Dendritic cell treated with granulocyte-macrophage colony-stimulating factor and Interleukin-4, amounts not matched to agents 40 ng/mL and 50 ng/mL, for 4 days (primary cell): ENCODE measurements around the gene CUBN.

ENCODE experiments used
- H3K27ac Mint-ChIP-seq: one replicate; pipeline ENCODE4 v1.8.0; 2022; ENCODE audit warnings: mild to moderate bottlenecking, mixed read lengths
- H3K27me3 Mint-ChIP-seq: one replicate; pipeline ENCODE4 v1.8.0; 2022; ENCODE audit warnings: mild to moderate bottlenecking, mixed read lengths
- H3K36me3 Mint-ChIP-seq: one replicate; pipeline ENCODE4 v1.8.0; 2022; ENCODE audit warnings: low read depth, mixed read lengths
- H3K4me1 Mint-ChIP-seq: one replicate; pipeline ENCODE4 v1.8.0; 2022; ENCODE audit warnings: low read depth, mixed read lengths
- H3K4me3 Mint-ChIP-seq: one replicate; pipeline ENCODE4 v1.8.0; 2022; ENCODE audit warnings: mild to moderate bottlenecking, moderate library complexity, mixed read lengths
- H3K9me3 Mint-ChIP-seq: one replicate; pipeline ENCODE4 v1.8.0; 2022; ENCODE audit warnings: mixed read lengths
- intact Hi-C: fragments of 100-400 bp; cut with micrococcal nuclease; formaldehyde crosslinking; loops from one replicate; pipeline ENCODE4 v1.15.0; 2022

CUBN gene

DNA sequence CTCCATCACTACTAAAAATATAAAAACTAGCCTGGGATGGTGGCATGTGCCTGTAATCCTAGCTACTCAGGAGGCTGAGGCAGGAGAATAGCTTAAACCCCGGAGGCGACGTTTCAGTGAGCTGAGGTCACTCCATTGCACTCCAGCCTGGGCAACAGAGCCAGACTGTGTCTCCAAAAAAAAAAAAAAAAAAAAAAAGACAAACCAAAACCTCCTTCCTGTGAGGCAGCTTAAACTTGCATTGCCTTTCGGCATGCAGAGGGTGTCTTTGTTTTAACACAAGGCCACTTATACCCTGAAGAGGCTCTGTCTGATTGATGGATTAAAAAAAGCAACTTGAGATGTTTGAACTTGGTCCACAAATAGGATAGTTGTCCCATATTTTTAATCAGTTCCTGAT is 184.0 kb downstream of the CUBN start:
- Mint-ChIP-seq H3K9me3 (no peaks in the 10 kb centered on the region), H3K36me3 (no peaks in the 10 kb centered on the region), H3K4me1 (peaks cover 20% of the 10 kb centered on the region), H3K27me3 (peaks cover 3% of the 10 kb centered on the region), H3K4me3 (no peak overlapping the region), H3K27ac (no peak overlapping the region)
- intact Hi-C loops = no loop called here

- no peak overlapping the region for H3K27ac Mint-ChIP-seq
- intact Hi-C loops = no loop called here
- no peaks in the 10 kb centered on the region for H3K36me3 Mint-ChIP-seq
- no peak overlapping the region for H3K4me3 Mint-ChIP-seq
- H3K9me3 Mint-ChIP-seq = no peaks in the 10 kb centered on the region
- peaks cover 20% of the 10 kb centered on the region for H3K4me1 Mint-ChIP-seq
- peaks cover 6% of the 10 kb centered on the region for H3K27me3 Mint-ChIP-seq
Observed at GRCh38 chr10:16944986-16945385, 184.6 kb downstream of the CUBN start.

GRCh38 chr10:16944402-16944801 is 185.2 kb downstream of the CUBN start:
- H3K9me3 Mint-ChIP-seq = no peaks in the 10 kb centered on the region
- intact Hi-C loops = no loop called here
- no peaks in the 10 kb centered on the region for H3K36me3 Mint-ChIP-seq
- H3K27ac Mint-ChIP-seq = no peak overlapping the region
- H3K27me3 Mint-ChIP-seq = peaks cover 7% of the 10 kb centered on the region
- H3K4me1 Mint-ChIP-seq = peaks cover 20% of the 10 kb centered on the region
- H3K4me3 Mint-ChIP-seq = no peak overlapping the region

- Mint-ChIP-seq H3K4me1 (peaks cover 20% of the 10 kb centered on the region), H3K9me3 (no peaks in the 10 kb centered on the region), H3K36me3 (no peaks in the 10 kb centered on the region), H3K27ac (no peak overlapping the region), H3K4me3 (no peak overlapping the region), H3K27me3 (peaks cover 7% of the 10 kb centered on the region)
- intact Hi-C loops = no loop called here
Observed at GRCh38 chr10:16943295-16944285, 186.0 kb downstream of the CUBN start.

DNA sequence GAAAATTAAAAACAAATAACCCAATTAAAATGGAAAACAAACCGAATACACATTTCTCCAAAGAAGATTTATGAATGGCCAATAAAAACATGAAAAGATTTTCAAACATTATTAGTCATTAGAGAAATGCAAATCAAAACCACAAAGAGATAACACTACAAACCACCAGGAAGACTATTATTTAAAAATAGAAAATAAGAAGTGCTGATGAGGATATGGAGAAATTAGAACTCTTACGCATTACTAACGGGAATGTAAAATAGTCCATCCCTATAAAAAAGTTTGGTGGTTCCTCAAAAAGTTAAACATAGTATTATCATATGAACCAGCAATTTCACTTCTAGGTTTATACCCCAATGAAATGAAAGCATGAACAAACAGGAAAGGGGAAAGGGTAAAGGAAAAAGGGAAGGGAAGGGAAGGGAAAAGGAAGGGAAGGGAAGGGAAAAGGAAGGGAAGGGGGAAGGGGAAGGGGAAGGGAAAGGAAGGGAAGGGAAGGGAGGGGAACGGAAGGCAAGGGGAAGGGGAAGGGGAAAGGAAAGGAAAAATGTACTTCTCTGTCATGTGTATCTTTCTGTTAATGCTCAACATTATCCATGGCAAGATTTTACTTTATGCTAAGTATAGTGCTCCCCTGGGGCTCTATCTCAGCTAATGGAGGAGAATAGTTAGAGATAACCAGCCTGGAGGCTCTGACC is 187.1 kb downstream of the CUBN start:
- Mint-ChIP-seq H3K4me1 (peaks cover 20% of the 10 kb centered on the region), H3K27ac (no peak overlapping the region), H3K36me3 (no peaks in the 10 kb centered on the region), H3K9me3 (no peaks in the 10 kb centered on the region), H3K27me3 (peaks cover 7% of the 10 kb centered on the region), H3K4me3 (no peak overlapping the region)
- intact Hi-C loops = no loop called here

DNA sequence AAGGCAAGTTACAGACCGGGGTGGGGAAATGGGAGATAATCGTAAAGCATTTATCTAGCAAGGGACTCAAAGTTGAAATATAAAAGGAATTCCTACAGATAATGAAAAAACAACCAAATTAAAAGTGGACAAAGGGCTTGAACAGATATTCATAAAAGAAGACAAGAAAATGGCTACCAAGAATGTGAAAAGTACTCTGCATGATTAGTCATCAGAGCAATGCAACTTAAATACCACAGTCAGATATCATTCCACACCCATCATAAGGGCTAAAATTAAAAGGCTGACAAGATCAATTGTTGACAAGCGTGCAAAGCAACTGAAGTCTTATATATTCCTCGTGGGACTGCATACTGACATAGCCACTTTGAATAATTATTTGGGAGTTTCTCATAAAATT is 187.7 kb downstream of the CUBN start:
- intact Hi-C loops = no loop called here
- H3K9me3 Mint-ChIP-seq = no peaks in the 10 kb centered on the region
- H3K4me1 Mint-ChIP-seq = peaks cover 20% of the 10 kb centered on the region
- H3K27ac Mint-ChIP-seq = no peak overlapping the region
- no peak overlapping the region for H3K4me3 Mint-ChIP-seq
- H3K27me3 Mint-ChIP-seq = peaks cover 5% of the 10 kb centered on the region
- H3K36me3 Mint-ChIP-seq = no peaks in the 10 kb centered on the region

DNA sequence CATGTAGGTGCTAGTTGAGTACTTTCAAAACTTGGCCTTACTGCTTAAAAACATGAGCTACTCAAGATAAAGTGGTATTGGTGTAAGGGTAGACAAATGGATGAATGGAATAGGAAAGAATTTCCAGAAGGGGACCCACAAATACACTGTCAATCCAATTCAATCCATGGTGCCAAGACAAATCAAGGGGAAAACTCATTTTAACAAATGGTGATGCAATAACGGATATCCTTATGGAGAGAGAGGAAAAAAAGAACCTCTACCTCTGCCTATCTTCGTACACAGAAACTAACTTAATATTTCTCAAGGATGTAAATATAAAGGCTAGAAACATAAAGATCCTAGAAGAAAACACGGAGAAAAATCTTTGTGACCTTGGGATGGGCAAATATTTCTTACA is 188.5 kb downstream of the CUBN start:
- H3K9me3 Mint-ChIP-seq = no peaks in the 10 kb centered on the region
- no peak overlapping the region for H3K27ac Mint-ChIP-seq
- H3K27me3 Mint-ChIP-seq = peaks cover 5% of the 10 kb centered on the region
- H3K4me3 Mint-ChIP-seq = no peak overlapping the region
- intact Hi-C loops = no loop called here
- H3K4me1 Mint-ChIP-seq = peaks cover 20% of the 10 kb centered on the region
- H3K36me3 Mint-ChIP-seq = no peaks in the 10 kb centered on the region

DNA sequence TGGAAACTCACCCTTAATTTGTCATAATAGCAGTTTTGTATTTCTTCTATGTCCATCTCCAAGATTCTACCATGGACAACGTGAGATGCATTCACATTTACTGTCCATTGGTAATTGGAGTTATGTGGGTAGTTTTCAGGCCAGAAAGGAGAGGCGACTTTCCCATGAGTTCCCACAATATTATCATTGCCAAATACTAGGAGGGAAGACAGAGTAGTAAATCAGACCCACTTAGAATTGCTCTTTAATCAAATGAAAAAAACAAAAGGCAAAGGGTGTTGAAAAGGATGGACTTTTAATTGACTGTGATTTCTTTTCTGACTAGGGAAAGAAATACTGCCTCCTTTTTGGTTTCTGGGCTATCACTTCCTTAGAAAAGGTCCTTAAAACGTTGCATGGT is 190.7 kb downstream of the CUBN start:
- no peaks in the 10 kb centered on the region for H3K36me3 Mint-ChIP-seq
- no peak overlapping the region for H3K27ac Mint-ChIP-seq
- peaks cover 13% of the 10 kb centered on the region for H3K4me1 Mint-ChIP-seq
- H3K9me3 Mint-ChIP-seq = no peaks in the 10 kb centered on the region
- intact Hi-C loops = no loop called here
- H3K4me3 Mint-ChIP-seq = no peak overlapping the region
- peaks cover 5% of the 10 kb centered on the region for H3K27me3 Mint-ChIP-seq

DNA sequence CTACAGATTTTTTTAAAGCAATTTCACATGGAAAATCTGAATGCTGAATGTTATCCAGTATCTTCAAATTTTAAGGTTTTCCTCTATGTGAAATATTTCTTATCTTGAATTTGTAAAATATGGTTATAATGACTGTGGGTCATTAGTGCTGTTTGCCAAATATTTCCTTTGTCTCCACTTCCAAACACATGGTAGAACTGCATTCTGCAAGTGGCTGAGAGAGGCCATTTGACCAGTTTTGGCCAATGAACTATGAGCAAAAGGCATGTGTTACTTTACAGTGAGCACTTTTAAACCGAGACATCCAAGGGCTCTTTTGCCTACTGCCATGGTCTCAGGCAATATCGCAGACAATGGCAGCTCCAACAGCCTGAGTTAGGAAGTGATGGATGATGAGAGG is 195.2 kb downstream of the CUBN start:
- H3K27ac Mint-ChIP-seq = no peak overlapping the region
- H3K9me3 Mint-ChIP-seq = no peaks in the 10 kb centered on the region
- no peak overlapping the region for H3K4me3 Mint-ChIP-seq
- intact Hi-C loops = no loop called here
- no peaks in the 10 kb centered on the region for H3K27me3 Mint-ChIP-seq
- H3K4me1 Mint-ChIP-seq = no peaks in the 10 kb centered on the region
- no peaks in the 10 kb centered on the region for H3K36me3 Mint-ChIP-seq

GRCh38 chr10:16933783-16934182 is 195.8 kb downstream of the CUBN start:
- no peak overlapping the region for H3K27ac Mint-ChIP-seq
- no peaks in the 10 kb centered on the region for H3K9me3 Mint-ChIP-seq
- intact Hi-C loops = no loop called here
- no peaks in the 10 kb centered on the region for H3K27me3 Mint-ChIP-seq
- no peak overlapping the region for H3K4me3 Mint-ChIP-seq
- H3K36me3 Mint-ChIP-seq = no peaks in the 10 kb centered on the region
- no peaks in the 10 kb centered on the region for H3K4me1 Mint-ChIP-seq

GRCh38 chr10:16931930-16932329 is 197.7 kb downstream of the CUBN start:
- no peak overlapping the region for H3K27ac Mint-ChIP-seq
- H3K9me3 Mint-ChIP-seq = no peaks in the 10 kb centered on the region
- H3K4me3 Mint-ChIP-seq = no peak overlapping the region
- no peaks in the 10 kb centered on the region for H3K27me3 Mint-ChIP-seq
- H3K4me1 Mint-ChIP-seq = no peaks in the 10 kb centered on the region
- intact Hi-C loops = no loop called here
- H3K36me3 Mint-ChIP-seq = no peaks in the 10 kb centered on the region

GRCh38 chr10:16930540-16930939 is 199.1 kb downstream of the CUBN start:
- Mint-ChIP-seq H3K9me3 (no peaks in the 10 kb centered on the region), H3K4me3 (no peak overlapping the region), H3K36me3 (no peaks in the 10 kb centered on the region), H3K4me1 (no peaks in the 10 kb centered on the region), H3K27ac (no peak overlapping the region), H3K27me3 (peaks cover 2% of the 10 kb centered on the region)
- intact Hi-C loops = no loop called here

DNA sequence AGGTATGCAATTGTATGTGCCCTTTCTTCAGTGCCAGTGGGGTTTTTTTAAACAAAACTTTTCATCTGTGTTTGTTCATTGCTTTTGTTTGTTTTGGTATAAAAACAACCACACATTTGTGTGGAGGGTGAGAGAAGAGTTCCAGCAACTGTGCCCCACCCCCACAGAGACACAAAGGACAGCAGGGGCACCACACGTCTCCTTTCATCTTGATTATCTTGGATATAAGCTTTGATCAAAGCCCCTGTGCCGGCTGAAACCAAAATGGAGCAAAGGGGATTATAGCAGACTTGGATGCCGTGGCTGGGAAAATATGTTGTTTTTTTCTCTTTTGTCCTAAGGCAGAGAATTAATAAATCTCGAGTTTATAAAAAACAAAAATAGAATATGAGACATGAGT is 200.5 kb downstream of the CUBN start:
- no peaks in the 10 kb centered on the region for H3K4me1 Mint-ChIP-seq
- no peak overlapping the region for H3K27ac Mint-ChIP-seq
- H3K4me3 Mint-ChIP-seq = no peak overlapping the region
- H3K36me3 Mint-ChIP-seq = no peaks in the 10 kb centered on the region
- intact Hi-C loops = no loop called here
- H3K27me3 Mint-ChIP-seq = peaks cover 2% of the 10 kb centered on the region
- H3K9me3 Mint-ChIP-seq = no peaks in the 10 kb centered on the region

- Mint-ChIP-seq H3K9me3 (no peaks in the 10 kb centered on the region), H3K4me1 (no peaks in the 10 kb centered on the region), H3K4me3 (no peak overlapping the region), H3K36me3 (no peaks in the 10 kb centered on the region), H3K27me3 (peaks cover 2% of the 10 kb centered on the region), H3K27ac (no peak overlapping the region)
- intact Hi-C loops = no loop called here
Observed at GRCh38 chr10:16927546-16927945, 202.1 kb downstream of the CUBN start.
